Cardiac fibroblast (primary cell): ENCODE measurements around the gene KCNQ1.

ENCODE experiments used
- DNase-seq, 2 donors: peaks; one replicate each; pipeline versions ENCODE4 v3.0.0 to v3.0.0-alpha.2; 2010; ENCODE audit warnings: low read depth in 2 of 2
- H3K4me3 ChIP-seq, 2 donors: replicated peaks in 1 of 2; 1 replicate in 1 of 2; 2 replicates in 1 of 2; pipeline ENCODE4 v1.5.1; 2011; ENCODE audit warnings: low read depth in 2 of 2, low read length in 2 of 2, mild to moderate bottlenecking in 2 of 2, moderate library complexity in 1 of 2
- TF ChIP-seq, protein P1 (sequence below): IDR thresholded peaks from one replicate; pipeline ENCODE4 v1.5.1; 2011; ENCODE audit warnings: low read depth, mild to moderate bottlenecking, low read length, inconsistent platforms

The KCNQ1 gene

DNA sequence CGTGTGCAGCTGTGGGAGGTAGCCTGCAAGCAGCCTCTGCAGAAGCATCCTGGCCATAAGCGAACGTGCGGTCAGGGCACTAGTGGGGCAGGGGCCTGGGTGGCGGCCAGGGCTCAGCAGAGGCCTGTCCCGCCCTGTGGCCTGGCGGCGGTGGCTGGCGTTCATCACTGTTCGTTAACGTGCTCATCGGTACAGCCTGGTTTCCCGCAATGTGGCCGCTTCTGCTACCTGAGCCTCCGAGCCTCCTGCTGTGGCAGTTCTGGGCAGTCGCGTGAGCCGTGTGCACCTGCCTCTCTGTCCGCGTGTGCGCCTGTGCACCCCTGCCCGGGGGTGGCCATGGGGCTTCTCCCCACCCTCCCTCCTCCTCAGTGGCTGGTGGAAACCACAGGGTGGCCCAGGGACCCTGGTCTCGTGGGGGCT is 137.1 kb downstream of the KCNQ1 start:
- TF ChIP-seq, protein P1, sequence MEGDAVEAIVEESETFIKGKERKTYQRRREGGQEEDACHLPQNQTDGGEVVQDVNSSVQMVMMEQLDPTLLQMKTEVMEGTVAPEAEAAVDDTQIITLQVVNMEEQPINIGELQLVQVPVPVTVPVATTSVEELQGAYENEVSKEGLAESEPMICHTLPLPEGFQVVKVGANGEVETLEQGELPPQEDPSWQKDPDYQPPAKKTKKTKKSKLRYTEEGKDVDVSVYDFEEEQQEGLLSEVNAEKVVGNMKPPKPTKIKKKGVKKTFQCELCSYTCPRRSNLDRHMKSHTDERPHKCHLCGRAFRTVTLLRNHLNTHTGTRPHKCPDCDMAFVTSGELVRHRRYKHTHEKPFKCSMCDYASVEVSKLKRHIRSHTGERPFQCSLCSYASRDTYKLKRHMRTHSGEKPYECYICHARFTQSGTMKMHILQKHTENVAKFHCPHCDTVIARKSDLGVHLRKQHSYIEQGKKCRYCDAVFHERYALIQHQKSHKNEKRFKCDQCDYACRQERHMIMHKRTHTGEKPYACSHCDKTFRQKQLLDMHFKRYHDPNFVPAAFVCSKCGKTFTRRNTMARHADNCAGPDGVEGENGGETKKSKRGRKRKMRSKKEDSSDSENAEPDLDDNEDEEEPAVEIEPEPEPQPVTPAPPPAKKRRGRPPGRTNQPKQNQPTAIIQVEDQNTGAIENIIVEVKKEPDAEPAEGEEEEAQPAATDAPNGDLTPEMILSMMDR: no peak
- H3K4me3 ChIP-seq: no peak overlapping the region
- no peak for DNase-seq

DNA sequence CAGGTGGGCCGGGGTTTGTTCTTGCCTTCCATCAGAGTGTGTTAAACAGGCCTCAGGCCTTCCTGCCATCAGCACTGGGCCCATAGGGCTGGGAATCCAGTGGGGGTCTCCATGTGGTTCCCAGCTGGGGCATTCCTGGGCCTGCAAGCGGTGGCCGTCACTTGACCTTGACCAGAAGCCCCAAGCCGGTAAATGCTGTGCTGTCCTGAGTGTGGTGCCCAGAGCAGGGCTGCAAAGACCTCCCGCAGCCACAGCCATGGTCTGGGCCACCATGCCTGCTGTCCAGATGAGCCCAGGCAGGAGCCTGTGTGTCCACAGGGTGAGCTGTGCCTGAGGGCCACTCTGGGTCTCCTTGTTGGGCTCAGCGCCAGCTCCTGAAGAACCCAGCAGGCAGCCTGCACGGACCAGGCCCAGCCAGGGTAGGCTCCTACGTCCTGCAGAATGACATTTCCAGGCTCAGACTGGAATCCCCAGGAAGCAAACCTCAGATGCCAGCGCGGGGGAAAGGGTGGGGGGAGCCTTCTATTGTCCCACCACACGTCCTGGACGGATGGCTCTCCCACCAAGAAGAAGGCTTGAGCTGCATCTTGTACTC is 137.6 kb downstream of the KCNQ1 start:
- H3K4me3 ChIP-seq: no peak overlapping the region
- TF ChIP-seq, protein P1: no peak
- no peak for DNase-seq

DNA sequence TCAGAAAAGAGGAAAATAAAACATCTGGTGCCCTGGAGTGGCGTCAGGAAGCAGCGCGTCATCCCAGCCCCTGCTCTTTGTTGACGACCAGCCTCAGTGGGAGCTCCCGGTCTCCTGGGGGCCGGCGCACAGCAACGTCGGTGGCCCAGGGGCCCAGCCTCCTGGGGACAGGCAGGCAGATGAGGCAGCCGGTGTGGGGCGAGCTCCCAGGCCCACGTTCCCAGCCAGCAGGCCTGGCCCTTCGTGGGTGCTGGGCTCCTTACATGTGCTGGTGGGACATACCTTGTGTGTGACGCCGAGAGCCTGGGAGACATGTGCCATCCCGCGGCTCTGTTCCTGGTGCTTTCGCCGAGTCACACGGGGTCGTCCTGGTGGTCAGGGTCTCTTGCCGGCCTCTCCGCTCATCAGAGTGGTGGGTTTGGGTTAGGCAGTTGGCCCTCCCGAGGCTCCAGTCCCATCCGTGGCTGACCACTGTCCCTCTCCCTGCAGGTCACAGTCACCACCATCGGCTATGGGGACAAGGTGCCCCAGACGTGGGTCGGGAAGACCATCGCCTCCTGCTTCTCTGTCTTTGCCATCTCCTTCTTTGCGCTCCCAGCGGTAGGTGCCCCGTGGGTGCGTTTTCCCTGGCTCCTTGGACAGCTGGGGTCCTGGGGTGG is 138.3 kb downstream of the KCNQ1 start:
- no peak overlapping the region for H3K4me3 ChIP-seq
- DNase-seq: no peak
- TF ChIP-seq, protein P1: no peak

DNA sequence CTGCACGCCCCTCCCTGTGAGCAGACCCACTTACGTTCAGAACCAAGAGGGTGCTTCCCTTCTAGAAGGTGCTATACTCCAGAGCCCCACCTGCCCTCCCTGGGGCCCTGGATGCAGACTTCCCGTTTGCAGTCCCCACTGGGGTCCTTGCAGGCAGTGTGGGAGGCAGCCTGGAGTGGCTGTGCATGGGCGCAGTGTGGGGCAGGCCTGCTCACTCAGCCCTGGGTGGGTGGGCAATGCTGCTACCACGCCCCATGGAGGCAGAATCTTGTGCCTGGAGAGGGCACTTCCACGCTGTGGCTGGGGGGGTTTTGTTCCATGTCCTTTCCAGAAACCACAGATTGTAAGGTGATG is 138.8 kb downstream of the KCNQ1 start:
- H3K4me3 ChIP-seq: no peak overlapping the region
- TF ChIP-seq, protein P1: no peak
- no peak for DNase-seq

DNA sequence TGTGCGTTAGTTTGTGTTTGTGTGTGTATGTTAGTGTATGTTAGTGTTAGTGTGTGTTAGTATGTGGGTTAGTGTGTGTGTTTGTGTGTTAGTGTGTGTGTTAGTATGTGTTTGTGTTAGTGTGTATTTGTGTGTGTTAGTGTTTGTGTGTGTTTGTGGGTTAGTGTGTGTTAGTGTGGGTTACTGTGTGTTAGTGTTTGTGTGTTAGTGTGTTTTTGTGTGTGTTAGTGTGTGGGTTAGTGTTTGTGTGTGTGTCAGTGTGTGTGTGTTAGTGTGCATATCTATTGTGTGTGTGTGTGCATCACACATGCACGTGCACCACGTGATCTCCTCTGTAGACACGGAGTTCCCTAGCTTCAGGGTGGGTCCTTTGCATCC is 139.6 kb downstream of the KCNQ1 start:
- no peak overlapping the region for H3K4me3 ChIP-seq
- TF ChIP-seq, protein P1: no peak
- no peak for DNase-seq

DNA sequence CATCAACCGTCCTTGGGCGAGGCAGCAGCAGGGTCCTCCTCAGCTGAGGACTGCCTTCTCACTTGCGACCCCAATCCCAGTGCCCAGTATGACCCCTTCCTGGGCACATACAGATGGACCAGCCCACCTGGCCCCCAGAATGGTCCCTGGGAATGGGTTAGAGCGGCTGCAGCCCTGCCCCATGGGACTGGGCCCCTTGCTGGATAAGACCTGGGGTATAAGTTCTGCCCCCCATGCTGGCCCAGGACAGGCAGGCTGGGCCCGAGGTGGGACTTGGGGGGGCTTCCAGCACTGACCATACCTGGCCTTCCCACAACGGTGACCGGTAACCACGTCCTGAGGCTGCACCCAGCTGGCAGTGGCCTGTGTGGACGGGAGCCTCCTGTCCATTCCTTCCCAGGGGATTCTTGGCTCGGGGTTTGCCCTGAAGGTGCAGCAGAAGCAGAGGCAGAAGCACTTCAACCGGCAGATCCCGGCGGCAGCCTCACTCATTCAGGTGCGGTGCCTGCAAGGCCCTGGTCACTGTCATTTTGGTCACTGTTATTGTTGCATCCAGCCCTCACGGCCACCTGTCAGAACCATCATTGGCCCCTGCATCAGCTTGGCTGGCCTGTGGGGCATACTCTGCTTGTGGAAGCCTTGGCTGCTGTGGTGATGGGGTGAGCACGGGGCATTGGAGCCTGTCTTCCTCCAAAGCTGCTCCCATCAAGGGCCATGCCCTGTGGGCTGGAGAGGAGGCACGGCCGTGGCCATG is 140.2 kb downstream of the KCNQ1 start:
- TF ChIP-seq, protein P1: no peak
- no peak overlapping the region for H3K4me3 ChIP-seq
- DNase-seq: no peak
